IMR-90 (cell line): ENCODE data around the gene ZNF708. TPM values are rescaled to one million over a fixed set of nuclear protein-coding genes. Genes with fewer than 3 reads are reported as not detected.

Experiments
- ATAC-seq: fragments of 200-7000 bp; cut with Tn5 transposase; 2 replicates; pipeline ENCODE4 v1.9.1; 2020; ENCODE audit warnings: low read depth, mild to moderate bottlenecking, moderate library complexity
- BruUV-seq: library from RNA; stranded (reverse); fragments of 400-500 nt; replicated peaks from 2 replicates; lab custom pipeline; 2021; lab: Mats Ljungman, UMichigan
- CTCF ChIA-PET: fragments of 300-600 bp; formaldehyde crosslinking; extraction: SDS; loops from one replicate; lab custom pipeline; 2021; ENCODE audit warnings: antibody characterized with exemption; lab: Yijun Ruan, JAX
- POLR2A ChIA-PET: fragments of 300-600 bp; sonication (Branson Sonifier 250); formaldehyde crosslinking; loops from one replicate; lab custom pipeline; 2022; ENCODE audit warnings: antibody characterized with exemption; ENCODE audit not compliant: unreplicated experiment; lab: Charles Lee
- DNase-seq: peaks from one replicate; pipeline ENCODE4 v3.0.0; 2013
- H2AFZ ChIP-seq: replicated peaks from 2 replicates; pipeline ENCODE3; 2013; ENCODE audit warnings: low read length, mild to moderate bottlenecking; ENCODE audit not compliant: poor library complexity
- H2AK5ac ChIP-seq: 2 replicates; pipeline ENCODE4 v1.6.1; 2013; ENCODE audit warnings: low read depth, low read length, inconsistent platforms
- H2AK9ac ChIP-seq: replicated peaks from 2 replicates; pipeline ENCODE3; 2013; ENCODE audit warnings: mild to moderate bottlenecking, low read depth, low read length, moderate library complexity; ENCODE audit not compliant: poor library complexity
- H2BK120ac ChIP-seq: 2 replicates; pipeline ENCODE4 v1.6.1; 2013; ENCODE audit warnings: low read depth, low read length, inconsistent platforms
- H2BK15ac ChIP-seq: 3 replicates; pipeline ENCODE4 v1.6.1; 2013; ENCODE audit warnings: low read depth, low read length, inconsistent platforms
- H2BK20ac ChIP-seq: 2 replicates; pipeline ENCODE4 v1.6.1; 2013; ENCODE audit warnings: low read depth, mild to moderate bottlenecking, inconsistent platforms, low read length, moderate library complexity
- H2BK5ac ChIP-seq: 2 replicates; pipeline ENCODE4 v1.6.1; 2013; ENCODE audit warnings: mild to moderate bottlenecking, low read depth, low read length, inconsistent platforms; ENCODE audit not compliant: poor library complexity, severe bottlenecking
- H3K14ac ChIP-seq: replicated peaks from 2 replicates; pipeline ENCODE4 v1.6.1; 2013; ENCODE audit warnings: low read depth, low read length, inconsistent platforms
- H3K18ac ChIP-seq: 2 replicates; pipeline ENCODE4 v1.6.1; 2013; ENCODE audit warnings: low read depth, low read length, control low read depth
- H3K23ac ChIP-seq: 2 replicates; pipeline ENCODE4 v1.6.1; 2013; ENCODE audit warnings: low read depth, low read length, inconsistent platforms
- H3K27ac ChIP-seq: 2 replicates; pipeline ENCODE4 v1.5.1; 2013; ENCODE audit warnings: mild to moderate bottlenecking, control low read depth, low read length; ENCODE audit not compliant: insufficient read depth
- H3K27me3 ChIP-seq: 2 replicates; pipeline ENCODE4 v1.6.1; 2013; ENCODE audit warnings: low read length; ENCODE audit not compliant: control insufficient read depth, insufficient read depth
- H3K36me3 ChIP-seq: 2 replicates; pipeline ENCODE4 v1.6.1; 2013; ENCODE audit warnings: low read length, mixed read lengths; ENCODE audit not compliant: control insufficient read depth, insufficient read depth
- H3K4ac ChIP-seq: 2 replicates; pipeline ENCODE4 v1.6.1; 2013; ENCODE audit warnings: low read depth, low read length, inconsistent platforms
- H3K4me1 ChIP-seq: 2 replicates; pipeline ENCODE4 v1.6.1; 2013; ENCODE audit warnings: low read length, mixed read lengths; ENCODE audit not compliant: control insufficient read depth, insufficient read depth
- H3K4me2 ChIP-seq: 2 replicates; pipeline ENCODE4 v1.6.1; 2013; ENCODE audit warnings: low read depth, mild to moderate bottlenecking, control low read depth, low read length, moderate library complexity
- H3K4me3 ChIP-seq: 2 replicates; pipeline ENCODE4 v1.5.1; 2013; ENCODE audit warnings: low read depth, mild to moderate bottlenecking, control low read depth, low read length, moderate library complexity; ENCODE audit not compliant: insufficient read depth
- H3K56ac ChIP-seq: 2 replicates; pipeline ENCODE4 v1.6.1; 2013; ENCODE audit warnings: low read length, inconsistent platforms; ENCODE audit not compliant: insufficient read depth; ENCODE audit errors: extremely low read depth
- H3K79me1 ChIP-seq, 2 experiments: 2 replicates each; pipeline ENCODE4 v1.6.1; 2013; ENCODE audit warnings: low read length in 2 of 2, inconsistent platforms in 1 of 2, low read depth in 1 of 2
- H3K9ac ChIP-seq: 2 replicates; pipeline ENCODE4 v1.6.1; 2013; ENCODE audit warnings: low read depth, low read length, control low read depth
- H3K9me1 ChIP-seq: 2 replicates; pipeline ENCODE4 v1.6.1; 2013; ENCODE audit warnings: low read length, inconsistent platforms; ENCODE audit not compliant: insufficient read depth
- H3K9me3 ChIP-seq: 2 replicates; pipeline ENCODE4 v1.6.1; 2013; ENCODE audit warnings: low read length; ENCODE audit not compliant: control insufficient read depth, insufficient read depth
- H4K20me1 ChIP-seq: 2 replicates; pipeline ENCODE4 v1.6.1; 2013; ENCODE audit warnings: low read length, inconsistent platforms; ENCODE audit not compliant: insufficient read depth
- H4K5ac ChIP-seq: 2 replicates; pipeline ENCODE4 v1.6.1; 2013; ENCODE audit warnings: mild to moderate bottlenecking, low read depth, low read length, control low read depth
- H4K8ac ChIP-seq, 2 experiments: 2 replicates each; pipeline ENCODE4 v1.6.1; 2013; ENCODE audit warnings: low read depth in 2 of 2, low read length in 2 of 2, control low read depth in 1 of 2, inconsistent platforms in 1 of 2
- H4K91ac ChIP-seq: 2 replicates; pipeline ENCODE4 v1.6.1; 2013; ENCODE audit warnings: low read depth, low read length, inconsistent platforms; ENCODE audit not compliant: insufficient read depth
- BHLHE40 ChIP-seq: fragments of 150-350 bp; IDR thresholded peaks from 2 replicates; pipeline ENCODE4 v1.6.1; 2016; ENCODE audit warnings: mild to moderate bottlenecking, low read depth, low read length
- CEBPB ChIP-seq: IDR thresholded peaks from 2 replicates; pipeline ENCODE4 v1.6.1; 2012; ENCODE audit warnings: low read depth, low read length, improper control_type of control experiment
- CHD1 ChIP-seq: IDR thresholded peaks from 2 replicates; pipeline ENCODE4 v1.6.1; 2012; ENCODE audit warnings: low read depth, low read length, improper control_type of control experiment
- CTCF ChIP-seq: conservative IDR thresholded peaks from 2 replicates; pipeline ENCODE4 v1.5.1; 2012; ENCODE audit warnings: mild to moderate bottlenecking, low read depth, low read length, improper control_type of control experiment
- FOS ChIP-seq: fragments of 150-350 bp; IDR thresholded peaks from 2 replicates; pipeline ENCODE4 v1.6.1; 2016; ENCODE audit warnings: low read depth, low read length
- MAFK ChIP-seq: IDR thresholded peaks from 2 replicates; pipeline ENCODE4 v1.6.1; 2012; ENCODE audit warnings: low read depth, low read length, improper control_type of control experiment
- MAZ ChIP-seq: IDR thresholded peaks from 2 replicates; pipeline ENCODE4 v1.6.1; 2012; ENCODE audit warnings: low read depth, mild to moderate bottlenecking, low read length, improper control_type of control experiment, moderate library complexity, borderline replicate concordance
- MXI1 ChIP-seq: IDR thresholded peaks from 2 replicates; pipeline ENCODE4 v1.6.1; 2012; ENCODE audit warnings: low read depth, mild to moderate bottlenecking, low read length, moderate library complexity, borderline replicate concordance
- NFE2L2 ChIP-seq: fragments of 150-350 bp; IDR thresholded peaks from 2 replicates; pipeline ENCODE4 v1.6.1; 2016; ENCODE audit warnings: low read depth, mild to moderate bottlenecking, low read length
- POLR2A ChIP-seq: IDR thresholded peaks from 2 replicates; pipeline ENCODE4 v1.6.1; 2012; ENCODE audit warnings: mild to moderate bottlenecking, low read depth, low read length
- RAD21 ChIP-seq: IDR thresholded peaks from 2 replicates; pipeline ENCODE4 v1.6.1; 2012; ENCODE audit warnings: low read length, improper control_type of control experiment
- RCOR1 ChIP-seq: IDR thresholded peaks from 2 replicates; pipeline ENCODE4 v1.6.1; 2012; ENCODE audit warnings: mild to moderate bottlenecking, low read length, improper control_type of control experiment; ENCODE audit not compliant: insufficient replicate concordance
- RFX5 ChIP-seq: IDR thresholded peaks from 2 replicates; pipeline ENCODE4 v1.8.0; 2012; ENCODE audit warnings: low read depth, mild to moderate bottlenecking, low read length, moderate library complexity
- SMC3 ChIP-seq: fragments of 150-350 bp; IDR thresholded peaks from 2 replicates; pipeline ENCODE4 v1.6.1; 2016; ENCODE audit warnings: low read depth, mild to moderate bottlenecking, antibody characterized with exemption, low read length, moderate library complexity
- WGBS, 2 experiments: methylation state at CpG; one replicate each; pipeline versions ENCODE4 v1.1.5 to v1.1.7; 2013; ENCODE audit warnings: missing lambda C conversion rate in 2 of 2; ENCODE audit not compliant: insufficient read length in 1 of 2; ENCODE audit errors: extremely low coverage in 2 of 2; 5-methylcytosine and 5-hydroxymethylcytosine counted together
- dilution Hi-C: fragments of 300-500 bp; cut with HindIII; formaldehyde crosslinking; loops from one replicate; pipeline ENCODE4 v1.14.3; 2018; ENCODE audit warnings: low sequenced_read_pairs; ENCODE audit not compliant: unreplicated experiment
- in situ Hi-C: fragments of 300-500 bp; cut with MboI; formaldehyde crosslinking; loops from 3 replicates; pipeline ENCODE4 v1.14.3; 2019; ENCODE audit warnings: low sequenced_read_pairs, inconsistent platforms, mixed read lengths
- intact Hi-C: fragments of 100-400 bp; cut with micrococcal nuclease; formaldehyde crosslinking; loops from 2 replicates; pipeline ENCODE4 v1.10.0; 2022
- polyA plus RNA-seq, 3 experiments: library from polyadenylated mRNA; depleted of rRNA; stranded (reverse); fragments of >200 nt; gene quantifications; 2 replicates each; pipeline ENCODE4 v1.2.3, GENCODE V29; 2012; ENCODE audit warnings: low replicate concordance in 1 of 3
- total RNA-seq: library from RNA; depleted of rRNA; stranded (reverse); fragments of >200 nt; gene quantifications from 2 replicates; pipeline ENCODE4 v1.2.3, GENCODE V29; 2012
- TF ChIP-seq, protein P1 (sequence below): fragments of 150-350 bp; IDR thresholded peaks from 2 replicates; pipeline ENCODE4 v1.6.1; 2016; ENCODE audit warnings: low read depth, mild to moderate bottlenecking, low read length, moderate library complexity, borderline replicate concordance
- TF ChIP-seq, protein P2 (sequence below): fragments of 150-350 bp; IDR thresholded peaks from 2 replicates; pipeline ENCODE4 v1.6.1; 2017; ENCODE audit warnings: mild to moderate bottlenecking, antibody characterized with exemption, low read length, low read depth

The ZNF708 gene
- total and polyA plus RNA-seq, 2 of the 4 experiments (the other 2 are of a cell fraction), result 1.7 to 4.7 TPM

GRCh38 chr19:21362291-21362690 lies 33.1 kb upstream of the ZNF708 start:
- ChIA-PET POLR2A (no interaction called here), CTCF (no interaction called here)
- no TSS peak for BruUV-seq
- ATAC-seq (no peak), DNase-seq (no peak)
- Histone ChIP-seq H2AK5ac (no peak overlapping the region), H2BK120ac (no peak overlapping the region), H2BK15ac (no peak overlapping the region), H3K23ac (no peak overlapping the region), H4K5ac (no peak overlapping the region), H2BK5ac (no peak overlapping the region), H4K8ac (no peak overlapping the region), H3K4ac (no peak overlapping the region), H3K36me3 (peaks cover 15% of the 10 kb centered on the region), H3K27ac (no peak overlapping the region), H3K9ac (no peak overlapping the region), H2AFZ (no peak overlapping the region), H3K4me2 (no peak overlapping the region), H3K9me1 (no peaks in the 10 kb centered on the region), H3K9me3 (no peaks in the 10 kb centered on the region), H3K4me3 (no peak overlapping the region), H3K56ac (no peak overlapping the region), H2BK20ac (no peak overlapping the region), H3K79me1 (peaks cover 4 to 10% of the 10 kb centered on the region in 2 experiments; a peak in 2 of 4 replicates), H3K4me1 (no peaks in the 10 kb centered on the region), H2AK9ac (no peak overlapping the region), H4K91ac (no peak overlapping the region), H4K20me1 (no peaks in the 10 kb centered on the region), H3K18ac (no peak overlapping the region), H3K14ac (no peak overlapping the region), H3K27me3 (no peaks in the 10 kb centered on the region)
- in situ Hi-C loops, result no loop called here
- TF ChIP-seq, protein P1, sequence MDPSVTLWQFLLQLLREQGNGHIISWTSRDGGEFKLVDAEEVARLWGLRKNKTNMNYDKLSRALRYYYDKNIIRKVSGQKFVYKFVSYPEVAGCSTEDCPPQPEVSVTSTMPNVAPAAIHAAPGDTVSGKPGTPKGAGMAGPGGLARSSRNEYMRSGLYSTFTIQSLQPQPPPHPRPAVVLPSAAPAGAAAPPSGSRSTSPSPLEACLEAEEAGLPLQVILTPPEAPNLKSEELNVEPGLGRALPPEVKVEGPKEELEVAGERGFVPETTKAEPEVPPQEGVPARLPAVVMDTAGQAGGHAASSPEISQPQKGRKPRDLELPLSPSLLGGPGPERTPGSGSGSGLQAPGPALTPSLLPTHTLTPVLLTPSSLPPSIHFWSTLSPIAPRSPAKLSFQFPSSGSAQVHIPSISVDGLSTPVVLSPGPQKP, result no peak
- no peak for TF ChIP-seq CEBPB
- TF ChIP-seq NFE2L2, result no peak
- no peak for TF ChIP-seq POLR2A
- TF ChIP-seq MXI1, result no peak
- no peak for TF ChIP-seq MAFK
- no peak for TF ChIP-seq MAZ
- no peak for TF ChIP-seq RAD21
- TF ChIP-seq RFX5, result no peak
- no peak for TF ChIP-seq CTCF
- TF ChIP-seq, protein P2, sequence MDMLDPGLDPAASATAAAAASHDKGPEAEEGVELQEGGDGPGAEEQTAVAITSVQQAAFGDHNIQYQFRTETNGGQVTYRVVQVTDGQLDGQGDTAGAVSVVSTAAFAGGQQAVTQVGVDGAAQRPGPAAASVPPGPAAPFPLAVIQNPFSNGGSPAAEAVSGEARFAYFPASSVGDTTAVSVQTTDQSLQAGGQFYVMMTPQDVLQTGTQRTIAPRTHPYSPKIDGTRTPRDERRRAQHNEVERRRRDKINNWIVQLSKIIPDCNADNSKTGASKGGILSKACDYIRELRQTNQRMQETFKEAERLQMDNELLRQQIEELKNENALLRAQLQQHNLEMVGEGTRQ, result no peak
- TF ChIP-seq BHLHE40, result no peak
- no peak for TF ChIP-seq RCOR1
- no peak for TF ChIP-seq SMC3
- no peak for TF ChIP-seq FOS
- no peak for TF ChIP-seq CHD1
- dilution Hi-C loops, result no loop called here
- intact Hi-C loops, result no loop called here
- WGBS, 2 experiments, result no CpG with 5 or more reads among the region's 3 CpGs
